Chondrocyte (in vitro differentiated cells): ENCODE measurements around the gene KPNA6. TPM values are rescaled to one million over a fixed set of nuclear protein-coding genes. Genes with fewer than 3 reads are reported as not detected.
A peak's percentile ranks its signal among the peaks of the same experiment; 100 is the strongest.

Experiments
- DNase-seq: peaks from one replicate; pipeline ENCODE4 v3.0.0; 2021; ENCODE audit warnings: mixed read lengths, low spot score
- H3K27ac Mint-ChIP-seq: one replicate; pipeline ENCODE4 v1.8.0; 2021; ENCODE audit warnings: mild to moderate bottlenecking, moderate library complexity, mixed read lengths; ENCODE audit not compliant: unreplicated experiment
- H3K27me3 Mint-ChIP-seq: 2 replicates; pipeline ENCODE4 v1.8.0; 2021; ENCODE audit warnings: low read depth, mixed read lengths
- H3K36me3 Mint-ChIP-seq: 2 replicates; pipeline ENCODE4 v1.8.0; 2021; ENCODE audit warnings: low read depth, mixed read lengths
- H3K4me1 Mint-ChIP-seq: 2 replicates; pipeline ENCODE4 v1.8.0; 2021; ENCODE audit warnings: low read depth, mild to moderate bottlenecking, mixed read lengths
- H3K4me3 Mint-ChIP-seq: one replicate; pipeline ENCODE4 v1.8.0; 2021; ENCODE audit warnings: mild to moderate bottlenecking, moderate library complexity, mixed read lengths; ENCODE audit not compliant: unreplicated experiment
- H3K9me3 Mint-ChIP-seq: 2 replicates; pipeline ENCODE4 v1.8.0; 2021; ENCODE audit warnings: low read depth, mixed read lengths
- CTCF ChIP-seq: fragments of 200-600 bp; sonication (generic); IDR thresholded peaks from 2 replicates; pipeline ENCODE4 v1.5.0; 2021; ENCODE audit warnings: antibody characterized with exemption, mild to moderate bottlenecking, moderate library complexity
- microRNA-seq: library from miRNA; unstranded; fragments of <30 nt; microRNA quantifications from one replicate; pipeline ENCODE4 v1.2.0, GENCODE V29; 2020; ENCODE audit warnings: borderline number of aligned reads
- total RNA-seq: library from RNA; stranded (reverse); gene quantifications from 3 replicates; pipeline ENCODE4 v1.2.1, GENCODE V29; 2021

The KPNA6 gene
- total RNA-seq, 1 donor from 2014 or later: 80.9 TPM

- peaks cover 28% of the 10 kb centered on the region for H3K36me3 Mint-ChIP-seq
- TF ChIP-seq CTCF: no peak
These were observed 116.4 kb downstream of the KPNA6 start for GRCh38 chr1:32224285-32224684.

More at GRCh38 chr1:32224285-32224684, 116.4 kb downstream of the KPNA6 start:
- Mint-ChIP-seq H3K27me3 (no peaks in the 10 kb centered on the region), H3K27ac (peak overlapping the region; percentile 33), H3K9me3 (no peaks in the 10 kb centered on the region), H3K4me1 (peaks cover 34% of the 10 kb centered on the region), H3K4me3 (peak overlapping the region; percentile 15)
- DNase-seq: no peak

Small RNA genes lying within 50 kb of the gene (microRNA-seq; reads per million reads assigned to microRNA genes)
- gene MIR5585: not detected

Other genes with a start within 250 kb of the KPNA6 start
- 155 to 204 TPM (median 197 TPM) in 3 replicates for gene PTP4A2, start 169.7 kb upstream of the KPNA6 start, total RNA-seq
- 90.5 to 136 TPM (median 95.1 TPM) in 3 replicates for gene KHDRBS1, start 94.2 kb upstream of the KPNA6 start, total RNA-seq
- 13.9 to 15.8 TPM (median 14.1 TPM) in 3 replicates for gene TMEM39B, start 35.1 kb upstream of the KPNA6 start, total RNA-seq
- 78.3 to 86.7 TPM (median 84.3 TPM) in 3 replicates for gene TXLNA, start 71.6 kb downstream of the KPNA6 start, total RNA-seq
- gene CCDC28B, start 92.5 kb downstream of the KPNA6 start, total RNA-seq: 29.7 to 32.9 TPM (median 30.7 TPM) in 3 replicates
- 1.5 to 3.3 TPM (median 2.0 TPM) in 3 replicates for gene IQCC, start 97.6 kb downstream of the KPNA6 start, total RNA-seq
- gene DCDC2B, start 101.0 kb downstream of the KPNA6 start, total RNA-seq: not detected in 3 replicates
- gene TMEM234, start 114.3 kb downstream of the KPNA6 start, total RNA-seq: 20.8 to 23.9 TPM (median 22.8 TPM) in 3 replicates
- 120 to 142 TPM (median 131 TPM) in 3 replicates for gene EIF3I, start 114.4 kb downstream of the KPNA6 start, total RNA-seq
- 1.4 to 3.1 TPM (median 2.9 TPM) in 3 replicates for gene FAM167B, start 139.2 kb downstream of the KPNA6 start, total RNA-seq
- not detected in 3 replicates for gene LCK, start 143.2 kb downstream of the KPNA6 start, total RNA-seq
- gene HDAC1, start 184.0 kb downstream of the KPNA6 start, total RNA-seq: 50.2 to 54.9 TPM (median 52.9 TPM) in 3 replicates
- gene MARCKSL1, start 228.2 kb downstream of the KPNA6 start, total RNA-seq: 58.8 to 104 TPM (median 103 TPM) in 3 replicates